ES-I3 (cell line): Measurements from ENCODE around the gene CYB5R3.
A peak's percentile ranks its signal among the peaks of the same experiment; 100 is the strongest.

ENCODE experiments used
- H3K36me3 ChIP-seq: 2 replicates; pipeline ENCODE4 v1.6.1; 2013; ENCODE audit warnings: mild to moderate bottlenecking, low read length, control low read depth, moderate library complexity; ENCODE audit not compliant: insufficient read depth
- H3K4me1 ChIP-seq: 2 replicates; pipeline ENCODE4 v1.6.1; 2013; ENCODE audit warnings: mild to moderate bottlenecking, control low read depth, low read length; ENCODE audit not compliant: insufficient read depth
- H3K9ac ChIP-seq: 2 replicates; pipeline ENCODE4 v1.6.1; 2013; ENCODE audit warnings: low read depth, mild to moderate bottlenecking, low read length, moderate library complexity
- H3K9me3 ChIP-seq: 2 replicates; pipeline ENCODE4 v1.6.1; 2013; ENCODE audit warnings: mild to moderate bottlenecking, low read length, moderate library complexity; ENCODE audit not compliant: control insufficient read depth, insufficient read depth

The CYB5R3 gene

DNA sequence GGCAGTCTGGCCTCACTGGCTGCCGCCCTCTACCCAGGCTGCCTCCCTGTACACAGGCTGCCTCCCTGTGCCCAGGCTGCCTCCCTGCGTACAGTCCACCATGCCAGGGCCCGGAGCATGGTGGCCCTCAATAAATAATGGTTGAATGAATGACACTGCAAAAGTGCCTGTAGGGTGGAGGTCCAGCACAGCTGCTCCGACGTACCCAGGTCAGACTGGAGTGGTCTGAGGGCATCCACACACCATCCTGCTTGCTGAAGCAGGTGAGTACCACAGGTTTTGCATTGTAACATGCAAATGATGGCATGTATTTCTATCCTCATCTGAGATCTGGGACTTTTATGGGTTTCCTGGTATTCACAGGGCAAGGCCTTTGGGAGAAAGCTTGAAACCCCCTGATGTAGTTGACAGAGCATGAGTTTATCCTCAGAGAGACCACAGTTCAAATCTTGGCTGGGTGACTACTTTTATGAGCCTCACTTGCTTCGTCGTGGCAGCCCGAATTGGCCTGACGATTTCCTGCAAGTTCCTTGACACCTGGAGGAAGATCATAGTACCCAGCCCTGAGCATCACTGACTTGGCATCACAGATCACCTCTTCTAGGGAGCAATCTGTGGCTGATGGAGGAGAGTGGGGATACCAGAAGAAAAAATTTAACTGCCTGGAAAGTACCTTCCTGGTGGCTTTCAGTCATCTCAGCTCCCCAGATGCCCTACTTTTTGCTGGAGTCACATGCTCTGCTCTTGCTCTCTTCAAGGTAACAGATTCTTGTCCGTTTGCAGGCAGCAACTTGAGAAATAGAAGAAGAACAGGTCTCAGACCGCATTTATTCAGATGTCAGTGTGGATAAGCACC lies 16.0 kb upstream of the CYB5R3 start:
- Histone ChIP-seq H3K9me3 (0 out of 2 replicates have a peak, but pooled peaks cover 2% of the 10 kb centered on the region), H3K9ac (no peak overlapping the region), H3K36me3 (no peaks in the 10 kb centered on the region), H3K4me1 (no peaks in the 10 kb centered on the region; the same call in 1 of the 2 replicates)

DNA sequence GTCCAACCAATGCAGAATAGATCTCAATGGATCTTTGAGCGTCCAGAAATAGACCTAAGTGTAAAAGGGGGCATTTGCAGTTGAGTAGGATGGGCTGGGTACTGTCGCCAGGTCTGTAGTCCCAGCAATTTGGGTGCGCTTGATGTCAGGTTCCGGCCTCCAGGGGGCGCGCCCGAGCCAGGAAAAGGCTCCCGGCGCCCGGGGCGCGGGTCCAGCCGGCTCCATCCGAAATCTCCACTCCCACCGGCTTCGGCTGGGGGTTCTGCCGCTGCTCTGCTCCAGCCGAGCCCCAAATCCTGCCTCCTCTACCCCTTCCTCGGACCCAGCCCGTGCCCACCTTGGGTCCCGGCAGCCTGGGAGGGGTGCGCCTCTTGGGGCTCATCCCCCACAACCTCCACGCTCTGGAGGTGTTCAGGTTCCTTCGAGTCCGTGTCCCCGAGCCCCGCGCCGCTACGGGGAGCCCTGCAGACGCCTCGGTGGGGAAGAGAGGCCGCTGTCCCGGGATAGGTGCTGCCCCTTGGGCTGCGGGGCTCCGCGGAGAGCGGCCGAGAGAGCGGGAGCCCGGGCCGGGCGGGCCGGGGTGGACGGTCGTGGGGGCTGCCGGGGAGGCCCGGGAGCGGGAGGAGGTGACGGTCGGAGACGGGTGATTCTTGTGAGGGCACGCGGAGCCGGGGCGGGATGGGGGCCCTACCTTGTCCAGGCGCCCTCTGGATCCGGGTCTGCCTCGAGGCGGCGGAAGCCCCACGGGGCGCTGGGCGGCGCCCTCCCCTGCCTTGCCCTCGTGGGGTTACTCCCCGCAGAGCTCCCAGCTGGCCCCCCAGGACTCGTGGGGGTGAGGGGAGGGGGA lies 13.0 kb upstream of the CYB5R3 start:
- H3K36me3 ChIP-seq = no peaks in the 10 kb centered on the region
- H3K4me1 ChIP-seq = no peaks in the 10 kb centered on the region; the same call in 1 of the 2 replicates
- H3K9ac ChIP-seq = peak overlapping the region; percentile 69
- H3K9me3 ChIP-seq = no peaks in the 10 kb centered on the region

DNA sequence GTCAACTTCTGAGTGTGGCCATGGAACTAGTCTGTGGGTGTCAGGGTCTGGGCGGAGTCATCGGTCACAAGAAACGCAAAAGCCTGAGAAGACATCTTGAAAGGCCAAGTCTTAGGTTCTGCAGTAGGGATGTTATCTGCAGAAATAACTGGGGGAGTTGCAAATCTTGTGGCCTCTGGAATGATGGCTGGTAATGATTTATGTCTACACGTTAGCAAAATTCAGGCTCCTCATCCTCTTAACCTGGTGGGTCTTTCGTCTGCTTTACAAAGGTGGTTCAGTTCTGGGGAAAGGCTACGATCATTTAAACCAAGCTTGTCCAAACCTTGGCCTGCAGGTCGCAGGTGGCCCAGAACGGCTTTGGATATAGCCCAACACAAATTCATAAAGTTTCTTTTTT lies 7.4 kb upstream of the CYB5R3 start:
- Histone ChIP-seq H3K9ac (no peak overlapping the region), H3K36me3 (no peaks in the 10 kb centered on the region), H3K9me3 (no peaks in the 10 kb centered on the region), H3K4me1 (no peaks in the 10 kb centered on the region; the same call in 1 of the 2 replicates)

DNA sequence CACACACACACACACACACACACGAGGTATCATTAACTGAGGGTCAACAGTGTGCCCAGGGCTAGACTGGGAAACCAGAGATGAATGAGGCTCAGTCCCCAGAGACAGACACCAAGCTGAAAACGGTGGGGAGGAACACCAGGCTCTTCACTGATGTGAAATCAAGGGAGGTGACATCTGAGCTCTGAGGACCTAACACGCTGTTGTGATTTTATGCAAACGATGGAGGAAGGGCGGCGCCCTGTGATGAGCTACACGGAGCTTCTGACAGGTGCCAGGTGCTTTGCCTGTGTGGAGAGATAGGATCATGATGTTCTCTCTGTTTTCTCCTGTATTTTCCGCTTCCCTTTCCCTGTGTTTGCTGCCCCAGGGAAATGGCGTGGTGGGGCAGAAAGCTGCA lies 6.5 kb upstream of the CYB5R3 start:
- Histone ChIP-seq H3K9me3 (no peaks in the 10 kb centered on the region), H3K36me3 (no peaks in the 10 kb centered on the region), H3K4me1 (no peaks in the 10 kb centered on the region; the same call in 1 of the 2 replicates), H3K9ac (no peak overlapping the region)

DNA sequence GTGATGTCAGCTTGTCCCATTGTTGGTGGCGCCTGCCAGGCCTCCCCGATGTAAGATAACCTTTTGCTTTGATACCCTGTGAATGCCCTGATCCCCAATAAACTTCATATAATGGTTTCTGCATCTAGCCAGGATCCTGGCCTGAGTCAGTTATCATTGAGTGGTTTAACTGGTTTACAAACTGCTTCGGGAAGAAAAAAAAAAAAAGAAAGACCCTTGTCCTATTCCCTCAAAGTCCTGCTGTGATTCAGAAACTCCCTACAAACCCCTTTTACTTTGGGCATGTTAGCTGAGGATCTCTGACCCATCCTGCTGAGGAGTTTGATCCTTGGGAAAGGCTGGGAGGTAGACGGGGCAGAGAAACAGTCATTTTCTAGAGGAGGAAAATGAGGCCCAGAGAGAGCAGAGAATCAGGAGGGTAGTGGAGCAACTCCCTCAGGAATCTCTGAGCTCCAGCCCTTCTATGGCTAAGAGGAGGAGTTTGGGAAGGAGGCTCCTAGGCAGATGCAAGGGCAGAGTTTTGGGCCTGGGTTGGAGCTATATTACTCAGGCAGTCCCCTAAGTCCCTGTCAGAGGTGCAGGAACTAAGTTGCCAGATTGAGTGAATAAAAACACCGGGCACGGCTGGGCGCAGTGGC lies 5.4 kb upstream of the CYB5R3 start:
- Histone ChIP-seq H3K36me3 (no peaks in the 10 kb centered on the region), H3K9me3 (no peaks in the 10 kb centered on the region), H3K9ac (no peak overlapping the region), H3K4me1 (no peaks in the 10 kb centered on the region; the same call in 1 of the 2 replicates)

DNA sequence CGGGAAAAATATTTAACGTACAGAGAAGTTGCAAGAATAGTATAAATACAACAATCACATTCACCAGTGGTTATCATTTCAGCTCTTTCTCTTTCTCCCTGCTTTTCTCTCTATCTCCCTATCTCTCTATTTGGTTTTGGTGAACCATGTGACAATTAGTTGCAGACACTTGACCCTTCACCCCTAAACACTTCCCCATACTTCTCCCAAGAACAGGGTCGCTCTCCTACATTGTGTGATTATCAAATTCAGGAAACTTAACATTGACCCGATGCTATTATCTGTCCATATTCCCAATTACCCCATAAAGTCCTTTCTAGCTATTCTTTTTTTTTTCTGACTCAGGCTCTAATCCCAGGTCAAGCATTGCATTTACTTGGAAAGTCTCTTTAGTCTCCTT lies 4.8 kb upstream of the CYB5R3 start:
- Histone ChIP-seq H3K9me3 (no peaks in the 10 kb centered on the region), H3K4me1 (no peaks in the 10 kb centered on the region; the same call in 1 of the 2 replicates), H3K36me3 (no peaks in the 10 kb centered on the region), H3K9ac (no peak overlapping the region)

DNA sequence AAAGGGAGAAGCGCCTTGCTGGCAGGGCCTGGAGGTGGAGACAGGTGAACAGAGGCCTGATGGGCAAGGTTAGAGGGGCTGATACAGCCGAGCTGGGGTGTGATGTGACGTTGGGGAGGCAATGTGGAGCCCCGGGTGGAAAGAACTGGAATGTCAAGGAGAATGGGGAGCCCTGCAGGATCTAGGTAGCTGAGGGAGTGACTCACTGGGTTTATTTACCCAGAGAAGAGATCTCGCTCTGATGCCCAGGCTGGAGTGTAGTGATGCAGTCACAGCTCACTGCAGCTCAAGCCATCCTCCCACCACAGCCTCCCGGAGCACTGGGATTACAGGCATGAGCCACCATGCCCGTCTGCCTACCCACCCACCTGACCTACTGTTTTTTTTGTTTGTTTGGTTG lies 1.9 kb upstream of the CYB5R3 start:
- H3K9me3 ChIP-seq = no peaks in the 10 kb centered on the region
- H3K9ac ChIP-seq = no peak overlapping the region
- no peaks in the 10 kb centered on the region for H3K36me3 ChIP-seq
- H3K4me1 ChIP-seq = peaks cover 3% of the 10 kb centered on the region; the same call in 1 of the 2 replicates

DNA sequence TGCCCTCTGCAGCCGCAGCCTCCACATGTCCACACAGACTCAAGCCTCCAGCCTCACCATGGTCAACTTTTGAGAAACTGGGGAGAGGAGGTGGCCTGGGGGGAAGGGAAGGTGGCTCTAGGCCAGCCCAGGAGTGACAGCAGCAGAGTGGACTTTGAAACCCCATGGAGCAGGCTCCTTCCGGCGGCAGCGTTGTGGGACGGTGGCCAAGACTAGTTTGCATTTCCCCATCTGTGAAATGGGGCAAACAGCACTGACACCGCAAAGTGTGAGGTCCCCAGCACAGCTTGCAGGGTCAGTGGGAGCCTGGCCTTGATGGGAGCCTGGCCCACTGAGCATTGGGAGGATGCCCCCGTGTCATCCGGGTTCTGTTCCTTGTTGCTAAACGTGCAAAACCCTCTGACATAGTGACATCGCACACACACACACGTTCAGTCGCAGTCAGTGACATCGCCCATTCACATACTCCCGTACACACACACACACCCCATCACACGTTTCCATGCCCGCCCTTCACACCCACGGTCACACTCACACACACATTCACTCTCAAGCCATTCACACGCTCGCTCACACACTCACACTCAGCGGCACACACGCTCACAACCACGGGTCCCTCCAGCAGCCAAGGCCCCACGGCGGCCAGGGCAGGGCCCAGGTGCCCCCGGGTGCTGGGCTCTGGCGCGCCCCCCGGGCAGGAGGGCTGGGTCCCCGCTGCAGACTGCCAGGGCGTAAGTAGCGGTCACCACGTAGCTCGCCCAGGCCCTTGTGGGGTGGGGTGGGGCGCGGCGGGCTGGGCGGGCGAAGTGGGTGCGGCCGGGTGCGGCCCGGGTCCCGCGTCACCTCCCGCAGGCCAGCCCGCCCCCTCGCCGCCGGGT lies 585 bp downstream of the CYB5R3 start:
- Histone ChIP-seq H3K36me3 (no peaks in the 10 kb centered on the region), H3K4me1 (peaks cover 19% of the 10 kb centered on the region), H3K9me3 (no peaks in the 10 kb centered on the region), H3K9ac (peak overlapping the region; percentile 94)

DNA sequence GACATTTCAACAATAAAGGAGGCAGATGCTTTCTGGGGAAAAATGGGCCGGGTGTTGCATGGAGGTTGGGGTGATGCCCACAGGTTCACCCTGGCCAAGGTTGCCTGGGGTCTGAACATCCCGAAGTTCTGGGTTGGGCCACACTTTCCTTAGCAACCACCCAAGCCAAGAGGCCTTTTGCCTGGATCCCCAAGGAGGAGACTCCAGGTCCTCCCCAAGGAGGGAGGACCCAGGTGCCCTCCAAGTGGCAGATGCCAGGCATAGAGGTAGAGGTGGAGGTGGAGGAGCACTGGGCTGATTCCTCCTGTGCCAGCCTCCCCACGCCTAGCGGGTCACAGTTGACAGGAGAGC lies 1.2 kb downstream of the CYB5R3 start:
- no peaks in the 10 kb centered on the region for H3K36me3 ChIP-seq
- H3K9me3 ChIP-seq = no peaks in the 10 kb centered on the region
- peaks cover 19% of the 10 kb centered on the region for H3K4me1 ChIP-seq
- H3K9ac ChIP-seq = no peak overlapping the region; the same call in 1 of the 2 replicates

DNA sequence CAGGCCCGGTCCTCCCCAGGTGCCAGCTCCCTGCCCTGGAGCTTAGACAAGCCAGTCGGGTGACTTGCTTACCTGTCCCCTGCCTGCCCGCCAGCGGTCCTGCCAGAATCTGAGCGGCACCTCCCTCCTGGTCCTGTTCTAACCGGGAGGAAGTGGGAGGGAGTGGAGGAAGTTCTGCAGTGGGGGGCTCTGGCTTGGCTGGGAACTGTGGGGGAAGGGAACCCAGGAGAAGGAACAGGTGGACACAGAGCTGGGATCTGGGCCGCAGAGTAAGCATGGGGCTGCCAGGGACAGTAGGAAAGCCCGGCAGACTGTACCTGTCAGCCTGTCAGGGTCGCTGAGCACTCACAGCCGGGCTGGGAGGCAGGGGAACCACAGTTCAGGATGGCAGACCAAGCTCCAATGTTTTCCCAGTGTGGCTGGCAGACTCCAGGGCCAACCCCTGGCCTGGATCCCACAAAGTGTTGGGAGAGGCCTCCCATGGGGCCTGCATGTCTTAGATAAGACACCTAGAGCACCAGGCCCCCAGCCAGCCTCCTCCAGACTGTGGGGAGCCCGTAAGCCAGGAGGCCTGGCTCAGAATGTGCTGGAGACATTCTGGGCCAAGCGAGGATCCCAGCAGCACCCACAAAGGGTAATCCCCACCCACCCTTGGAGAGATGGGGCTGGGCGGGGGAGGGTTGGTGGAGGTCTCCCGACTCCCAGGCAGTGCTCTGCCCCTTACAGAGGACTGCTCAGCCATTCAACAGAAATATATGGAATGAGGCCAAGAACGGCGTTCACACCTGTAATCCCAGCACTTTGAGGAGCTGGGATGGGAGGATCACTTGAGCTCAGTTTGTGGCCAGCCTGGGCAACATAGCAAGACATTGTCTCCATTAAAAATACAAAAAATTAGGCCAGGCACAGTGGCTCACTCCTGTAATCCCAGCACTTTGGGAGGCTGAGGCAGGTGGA lies 2.3 kb downstream of the CYB5R3 start:
- Histone ChIP-seq H3K9ac (no peak overlapping the region), H3K9me3 (no peaks in the 10 kb centered on the region), H3K4me1 (peaks cover 19% of the 10 kb centered on the region), H3K36me3 (no peaks in the 10 kb centered on the region)

DNA sequence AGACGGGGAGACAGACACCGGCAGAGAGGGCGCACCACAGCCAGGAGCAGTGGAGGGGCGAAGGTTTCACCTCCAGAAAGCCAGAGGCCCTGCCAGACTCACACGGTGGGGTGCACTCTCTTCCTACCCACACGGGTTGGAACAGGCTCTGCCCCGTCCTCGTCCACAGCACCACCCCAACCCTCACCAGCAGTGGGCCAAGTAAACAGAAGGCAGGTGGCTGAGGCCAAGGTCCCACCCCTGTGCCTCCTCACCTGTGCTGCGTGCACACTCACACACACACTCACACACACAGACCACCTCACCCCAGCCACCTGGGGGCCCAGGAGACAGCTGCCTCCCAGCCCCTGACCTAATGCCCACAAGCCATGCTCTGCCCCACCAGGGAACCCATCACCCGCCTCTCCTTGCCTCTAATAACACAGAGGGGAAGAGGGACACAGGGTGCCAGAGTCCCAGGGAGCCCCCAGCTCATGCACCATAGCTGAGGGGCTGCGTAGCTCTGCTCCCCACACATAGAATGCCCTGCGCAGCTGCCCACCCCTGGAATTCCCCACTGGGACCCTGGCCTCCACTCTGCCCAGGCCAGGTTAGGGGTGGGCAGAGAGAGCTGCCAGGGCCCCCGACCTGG lies 3.1 kb downstream of the CYB5R3 start:
- Histone ChIP-seq H3K9ac (no peak overlapping the region), H3K9me3 (no peaks in the 10 kb centered on the region), H3K36me3 (no peaks in the 10 kb centered on the region), H3K4me1 (peaks cover 19% of the 10 kb centered on the region)

DNA sequence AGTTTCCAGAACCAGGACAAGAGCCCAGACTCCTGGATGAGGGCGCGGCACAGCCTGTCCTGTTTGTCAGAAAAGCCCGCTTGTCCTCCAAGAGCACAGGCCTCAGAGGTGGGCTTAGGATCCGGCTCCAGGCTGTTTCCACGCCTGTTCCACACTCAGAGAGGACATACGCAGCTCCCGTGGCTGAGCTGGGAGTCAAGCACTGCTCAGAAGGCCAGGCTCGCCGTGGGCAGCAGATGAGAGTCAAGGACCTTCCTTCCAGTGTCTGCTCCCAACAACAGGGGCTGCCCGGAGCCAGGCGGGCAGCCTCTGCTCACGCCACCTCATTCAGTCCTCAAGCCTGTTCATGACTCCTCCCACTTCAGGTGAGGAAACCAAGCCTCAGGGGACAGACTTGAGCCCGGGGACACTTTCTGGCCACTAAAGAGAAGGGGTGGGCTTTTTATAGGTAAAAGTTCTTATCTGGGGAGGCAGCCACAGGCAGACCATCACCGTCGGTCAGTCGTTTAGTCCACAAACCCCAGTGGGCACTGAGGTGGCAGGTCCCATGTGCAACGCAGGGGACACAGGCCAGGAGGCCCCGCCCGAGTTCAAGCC lies 3.8 kb downstream of the CYB5R3 start:
- H3K9me3 ChIP-seq = no peaks in the 10 kb centered on the region
- H3K36me3 ChIP-seq = no peaks in the 10 kb centered on the region
- no peak overlapping the region for H3K9ac ChIP-seq
- H3K4me1 ChIP-seq = peaks cover 19% of the 10 kb centered on the region
